Lower leg skin (tissue), 4 donors: Measurements from ENCODE around the gene INPP5D. TPM values are rescaled to one million over a fixed set of nuclear protein-coding genes. Genes with fewer than 3 reads are reported as not detected.

Experiments used
- DNase-seq, 2 donors: peaks; one replicate each; pipeline ENCODE4 v3.0.0-alpha.2; 2019; ENCODE audit warnings: low spot score in 2 of 2
- H3K4me3 ChIP-seq: fragments of 200-600 bp; sonication (generic); 2 replicates; pipeline ENCODE4 v1.5.1; 2017; ENCODE audit warnings: mild to moderate bottlenecking, low read depth; ENCODE audit not compliant: poor library complexity, severe bottlenecking
- CTCF ChIP-seq, 3 donors: fragments of 450-650 bp; IDR thresholded peaks; one replicate each; pipeline ENCODE4 v1.5.1; 2016; ENCODE audit warnings: antibody characterized with exemption in 3 of 3, mild to moderate bottlenecking in 3 of 3, moderate library complexity in 2 of 3
- POLR2A ChIP-seq, 2 donors: fragments of 450-650 bp; IDR thresholded peaks; one replicate each; pipeline ENCODE4 v1.6.1; 2016 to 2017; ENCODE audit warnings: antibody characterized with exemption in 2 of 2, mild to moderate bottlenecking in 1 of 2, moderate library complexity in 1 of 2
- WGBS, 2 donors: methylation state at CpG; one replicate each; pipeline ENCODE4 v1.1.5; 2018; 5-methylcytosine and 5-hydroxymethylcytosine counted together
- intact Hi-C: fragments of 100-400 bp; cut with DNase I; formaldehyde crosslinking; loops from one replicate; pipeline ENCODE4 v1.15.0; 2023; ENCODE audit warnings: low total_unique reads
- total RNA-seq, 4 donors: library from RNA; depleted of rRNA; stranded (reverse); fragments of >200 nt; gene quantifications; one replicate each; pipeline ENCODE4 v1.1.0, GENCODE V29; 2016

INPP5D gene
- total RNA-seq, 4 donors from 2014 or later, result 8.6 to 15.0 (median 13.0) TPM

- intact Hi-C loops, result loop anchor here (10.0 kb wide), 1 partner anchor 185 kb away; no protein-coding TSS in a partner anchor
- 89 to 94% methylated on average over 10 of the region's 10 CpGs for WGBS, 2 donors
- peak in 1 of 2 donors; percentile 74 for DNase-seq
- TF ChIP-seq POLR2A (IDR thresholded peaks at IDR 0.05), result no peak
- TF ChIP-seq CTCF (IDR thresholded peaks at IDR 0.05), result no peak
- no peak overlapping the region for H3K4me3 ChIP-seq
Measured at GRCh38 chr2:233039846-233040530, 20.2 kb upstream of the INPP5D start.

GRCh38 chr2:233040571-233040970 is 19.6 kb upstream of the INPP5D start:
- WGBS, 2 donors, result 81 to 82% methylated on average over 4 of the region's 4 CpGs
- intact Hi-C loops, result loop anchor here (10.0 kb wide), 1 partner anchor 186 kb away; no protein-coding TSS in a partner anchor
- no peak overlapping the region for H3K4me3 ChIP-seq
- TF ChIP-seq POLR2A (IDR thresholded peaks at IDR 0.05), result no peak
- no peak for TF ChIP-seq CTCF (IDR thresholded peaks at IDR 0.05)
- peak in 1 of 2 donors; percentile 2 for DNase-seq

- WGBS, 2 donors, result 82 to 85% methylated on average over 10 of the region's 10 CpGs
- DNase-seq, result peak in 1 of 2 donors; percentile 53
- TF ChIP-seq CTCF (IDR thresholded peaks at IDR 0.05) (no peak), POLR2A (IDR thresholded peaks at IDR 0.05) (no peak)
- no peak overlapping the region for H3K4me3 ChIP-seq
- intact Hi-C loops, result loop anchor here (10.0 kb wide), 1 partner anchor 187 kb away; no protein-coding TSS in a partner anchor
Measured at GRCh38 chr2:233041722-233042323, 18.3 kb upstream of the INPP5D start.

- 89 to 93% methylated on average over 9 of the region's 9 CpGs for WGBS, 2 donors
- intact Hi-C loops, result loop anchor here (10.0 kb wide), 1 partner anchor 188 kb away; no protein-coding TSS in a partner anchor
- no peak overlapping the region for H3K4me3 ChIP-seq
- TF ChIP-seq POLR2A (IDR thresholded peaks at IDR 0.05) (no peak), CTCF (IDR thresholded peaks at IDR 0.05) (no peak)
- DNase-seq, result no peak
Measured at GRCh38 chr2:233042549-233042948, 17.6 kb upstream of the INPP5D start.

GRCh38 chr2:233044974-233045605 is 15.1 kb upstream of the INPP5D start:
- H3K4me3 ChIP-seq, result no peak overlapping the region
- whole genome bisulfite sequencing, 2 donors, result 83 to 86% methylated on average over 9 of the region's 9 CpGs
- intact Hi-C loops, result loop anchor here (10.0 kb wide), 1 partner anchor 190 kb away; no protein-coding TSS in a partner anchor
- no peak for DNase-seq
- TF ChIP-seq CTCF (IDR thresholded peaks at IDR 0.05), result no peak
- no peak for TF ChIP-seq POLR2A (IDR thresholded peaks at IDR 0.05)
